GM18873 (cell line): ENCODE measurements around the gene ZBTB48.

Source experiments
- ATAC-seq: cut with Tn5 transposase; IDR thresholded peaks from one replicate; pipeline ENCODE4 v1.9.1; 2021; ENCODE audit warnings: mild to moderate bottlenecking, moderate library complexity, moderate number of reproducible peaks; ENCODE audit not compliant: unreplicated experiment, low FRiP score

The ZBTB48 gene

GRCh38 chr1:6572653-6573383 is 7.0 kb upstream of the ZBTB48 start:
- no peak for ATAC-seq

DNA sequence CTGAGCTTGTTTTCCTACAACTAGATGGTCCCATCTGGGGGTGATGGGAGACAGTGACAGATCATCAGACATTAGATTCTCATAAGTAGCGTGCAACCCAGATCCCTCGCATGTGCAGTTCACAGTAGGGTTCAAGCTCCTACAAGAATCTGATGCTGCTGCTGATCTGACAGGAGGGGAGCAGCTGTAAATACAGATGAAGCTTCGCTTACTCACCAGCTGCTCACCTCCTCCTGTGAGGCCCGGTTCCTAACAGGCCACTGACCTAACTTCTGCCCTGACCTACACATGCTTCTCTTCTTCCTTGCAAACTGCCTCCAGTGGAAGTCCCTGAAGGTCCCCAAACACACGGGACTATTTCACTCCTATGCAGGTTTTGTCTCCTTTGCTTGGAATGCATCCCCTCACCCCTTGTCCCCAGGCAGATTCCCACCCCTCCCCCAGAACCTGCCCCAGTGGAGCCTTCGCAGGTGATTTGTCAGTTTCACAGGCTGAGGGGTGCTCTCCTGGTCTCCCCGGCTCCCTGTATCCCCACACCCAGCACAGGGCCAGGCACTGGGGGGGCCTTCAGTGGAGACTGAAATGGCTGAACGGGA is 5.7 kb upstream of the ZBTB48 start:
- ATAC-seq = no peak

DNA sequence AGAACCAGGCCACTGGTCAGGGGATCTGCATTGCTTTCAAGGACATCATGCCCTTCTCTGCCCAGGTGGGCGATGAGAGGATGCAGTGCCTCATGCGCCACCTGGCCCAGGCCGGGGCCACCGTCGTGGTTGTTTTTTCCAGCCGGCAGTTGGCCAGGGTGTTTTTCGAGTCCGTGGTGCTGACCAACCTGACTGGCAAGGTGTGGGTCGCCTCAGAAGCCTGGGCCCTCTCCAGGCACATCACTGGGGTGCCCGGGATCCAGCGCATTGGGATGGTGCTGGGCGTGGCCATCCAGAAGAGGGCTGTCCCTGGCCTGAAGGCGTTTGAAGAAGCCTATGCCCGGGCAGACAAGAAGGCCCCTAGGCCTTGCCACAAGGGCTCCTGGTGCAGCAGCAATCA is 5.0 kb upstream of the ZBTB48 start:
- ATAC-seq = no peak

DNA sequence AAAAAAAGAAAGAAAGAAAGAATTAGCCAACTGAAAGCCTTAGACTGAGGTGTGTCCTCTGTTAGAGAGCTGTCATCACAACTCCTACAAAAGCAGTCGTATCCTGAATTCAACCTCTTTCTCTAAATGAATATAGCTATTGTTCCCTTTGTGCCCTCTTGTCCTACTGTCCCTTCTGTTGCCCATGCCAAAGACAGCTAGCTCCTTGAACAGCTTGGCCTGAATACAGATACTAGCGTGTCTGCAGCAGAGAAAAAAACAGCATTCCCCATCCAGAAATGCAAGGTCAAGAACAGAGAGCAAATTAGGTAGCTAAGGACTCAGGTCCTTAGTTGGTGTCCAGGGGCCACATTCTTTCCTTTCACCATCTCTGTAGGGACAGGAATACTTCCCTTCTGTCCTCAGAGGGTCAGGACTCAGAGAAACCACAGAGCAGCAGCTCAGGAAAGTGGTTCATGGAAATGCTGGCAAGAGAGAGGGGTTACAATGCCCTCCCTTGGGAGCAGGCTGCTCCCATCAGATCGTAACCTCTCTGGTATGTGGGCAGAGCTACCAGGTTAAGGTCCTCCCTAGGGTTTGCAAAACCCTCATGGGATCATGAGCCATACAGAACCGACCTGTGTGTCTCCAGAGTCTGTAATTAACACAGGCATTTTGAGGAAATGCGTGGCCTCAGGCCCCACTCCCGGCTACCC is 1.8 kb upstream of the ZBTB48 start:
- no peak for ATAC-seq

DNA sequence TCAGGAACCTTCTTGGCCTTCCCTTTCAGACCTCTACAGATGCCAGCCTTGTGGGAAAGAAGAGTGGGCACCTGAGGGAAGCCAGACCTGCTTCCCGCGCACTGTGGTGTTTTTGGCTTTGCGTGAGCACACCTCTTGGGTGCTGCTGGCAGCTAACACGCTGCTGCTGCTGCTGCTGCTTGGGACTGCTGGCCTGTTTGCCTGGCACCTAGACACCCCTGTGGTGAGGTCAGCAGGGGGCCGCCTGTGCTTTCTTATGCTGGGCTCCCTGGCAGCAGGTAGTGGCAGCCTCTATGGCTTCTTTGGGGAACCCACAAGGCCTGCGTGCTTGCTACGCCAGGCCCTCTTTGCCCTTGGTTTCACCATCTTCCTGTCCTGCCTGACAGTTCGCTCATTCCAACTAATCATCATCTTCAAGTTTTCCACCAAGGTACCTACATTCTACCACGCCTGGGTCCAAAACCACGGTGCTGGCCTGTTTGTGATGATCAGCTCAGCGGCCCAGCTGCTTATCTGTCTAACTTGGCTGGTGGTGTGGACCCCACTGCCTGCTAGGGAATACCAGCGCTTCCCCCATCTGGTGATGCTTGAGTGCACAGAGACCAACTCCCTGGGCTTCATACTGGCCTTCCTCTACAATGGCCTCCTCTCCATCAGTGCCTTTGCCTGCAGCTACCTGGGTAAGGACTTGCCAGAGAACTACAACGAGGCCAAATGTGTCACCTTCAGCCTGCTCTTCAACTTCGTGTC is 995 bp upstream of the ZBTB48 start:
- no peak for ATAC-seq

DNA sequence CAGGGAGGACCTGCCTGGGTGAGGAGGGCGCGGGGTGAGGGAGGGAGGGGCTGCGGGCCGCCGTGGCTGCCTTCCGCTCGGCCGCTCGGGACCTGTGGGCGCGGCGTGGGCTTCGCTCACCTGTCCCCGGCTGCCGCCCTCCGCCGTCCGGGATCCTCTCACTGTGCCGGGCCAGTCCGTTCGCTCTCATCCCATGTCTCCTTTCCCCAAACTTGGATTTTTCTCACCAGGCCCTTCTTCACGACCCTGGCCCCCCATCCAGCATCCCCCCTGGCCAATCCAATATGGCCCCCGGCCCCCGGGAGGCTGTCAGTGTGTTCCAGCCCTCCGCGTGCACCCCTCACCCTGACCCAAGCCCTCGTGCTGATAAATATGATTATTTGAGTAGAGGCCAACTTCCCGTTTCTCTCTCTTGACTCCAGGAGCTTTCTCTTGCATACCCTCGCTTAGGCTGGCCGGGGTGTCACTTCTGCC is 362 bp downstream of the ZBTB48 start:
- ATAC-seq = no peak

GRCh38 chr1:6580593-6581409 is 1.0 kb downstream of the ZBTB48 start:
- no peak for ATAC-seq

DNA sequence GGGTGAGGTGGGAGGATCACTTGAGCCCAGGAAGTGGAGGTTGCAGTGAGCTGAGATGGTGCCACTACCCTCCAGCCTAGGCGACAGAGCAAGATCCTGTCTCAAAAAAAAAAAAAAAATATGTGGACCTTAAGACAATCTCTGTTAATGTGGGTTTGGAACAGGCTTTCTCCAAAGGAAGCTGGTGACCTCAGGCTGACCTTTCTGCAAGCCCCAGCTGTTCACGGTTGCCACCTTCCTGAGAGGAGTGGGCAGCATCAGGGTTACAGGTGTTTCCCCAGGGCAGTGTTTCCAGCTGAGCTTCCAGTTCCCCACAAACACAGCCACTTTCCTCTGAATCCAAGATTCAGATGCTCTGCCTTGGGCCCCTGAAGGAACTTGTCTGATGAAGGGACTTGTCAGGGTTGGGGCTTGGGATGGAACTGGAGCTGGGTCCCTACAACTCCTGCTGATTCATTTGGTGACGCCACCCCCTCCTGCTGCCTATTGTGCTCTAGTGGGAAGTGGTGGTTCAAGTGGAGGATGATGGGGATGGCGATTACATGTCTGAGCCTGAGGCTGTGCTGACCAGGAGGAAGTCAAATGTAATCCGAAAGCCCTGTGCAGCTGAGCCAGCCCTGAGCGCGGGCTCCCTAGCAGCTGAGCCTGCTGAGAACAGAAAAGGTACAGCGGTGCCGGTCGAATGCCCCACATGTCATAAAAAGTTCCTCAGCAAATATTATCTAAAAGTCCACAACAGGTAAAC is 1.9 kb downstream of the ZBTB48 start:
- ATAC-seq = no peak

- ATAC-seq = no peak
Observed at GRCh38 chr1:6582370-6582769, 2.6 kb downstream of the ZBTB48 start.

DNA sequence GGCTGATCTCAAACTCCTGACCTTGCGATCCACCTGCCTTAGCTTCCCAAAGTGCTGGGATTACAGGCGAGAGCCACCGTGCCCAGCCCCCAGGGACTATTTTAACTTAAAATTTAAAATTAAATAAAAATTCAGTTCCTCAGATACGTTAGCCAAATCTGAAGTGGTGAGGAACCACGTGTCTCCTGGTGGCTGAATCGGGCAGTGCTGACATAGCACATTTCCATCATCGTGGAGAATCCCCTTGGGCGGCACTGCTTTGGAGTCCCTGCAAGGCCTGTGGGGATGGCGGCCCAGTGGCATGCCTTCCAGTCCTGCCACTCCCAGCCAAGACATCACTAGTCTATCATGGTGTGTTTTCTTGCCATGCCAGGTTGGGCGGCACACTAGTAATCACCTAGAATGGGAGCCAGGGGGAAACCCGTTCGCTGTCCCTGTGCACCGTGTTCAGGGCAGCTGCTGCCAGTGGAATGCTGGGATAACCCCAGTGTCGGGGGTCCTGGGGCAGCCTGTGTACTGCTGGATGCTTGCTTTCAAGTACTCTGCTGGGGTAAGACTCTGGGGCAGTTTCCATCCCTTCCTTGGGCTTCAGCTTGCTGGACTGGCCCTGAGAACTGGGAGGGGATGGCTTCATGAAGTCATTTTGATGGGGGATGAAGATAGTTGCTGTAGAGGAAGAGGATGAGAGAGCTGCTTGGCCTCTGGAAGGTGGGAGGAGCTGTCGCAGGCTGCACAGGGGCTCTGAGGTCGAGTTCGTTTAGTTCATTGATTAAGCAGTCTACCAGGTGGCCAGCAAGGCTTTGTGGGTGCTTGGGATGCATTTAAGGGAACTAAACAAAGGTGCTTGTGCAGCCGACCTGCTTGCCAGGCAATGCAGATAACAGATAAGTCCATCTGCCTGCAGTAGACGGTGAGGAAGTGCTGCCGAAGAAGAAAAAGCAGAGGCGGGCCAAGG is 4.6 kb downstream of the ZBTB48 start:
- no peak for ATAC-seq

- ATAC-seq = no peak
Observed at GRCh38 chr1:6585081-6585722, 5.4 kb downstream of the ZBTB48 start.

GRCh38 chr1:6585841-6586240 is 6.0 kb downstream of the ZBTB48 start:
- no peak for ATAC-seq

- no peak for ATAC-seq
Observed at GRCh38 chr1:6586404-6586816, 6.6 kb downstream of the ZBTB48 start.

DNA sequence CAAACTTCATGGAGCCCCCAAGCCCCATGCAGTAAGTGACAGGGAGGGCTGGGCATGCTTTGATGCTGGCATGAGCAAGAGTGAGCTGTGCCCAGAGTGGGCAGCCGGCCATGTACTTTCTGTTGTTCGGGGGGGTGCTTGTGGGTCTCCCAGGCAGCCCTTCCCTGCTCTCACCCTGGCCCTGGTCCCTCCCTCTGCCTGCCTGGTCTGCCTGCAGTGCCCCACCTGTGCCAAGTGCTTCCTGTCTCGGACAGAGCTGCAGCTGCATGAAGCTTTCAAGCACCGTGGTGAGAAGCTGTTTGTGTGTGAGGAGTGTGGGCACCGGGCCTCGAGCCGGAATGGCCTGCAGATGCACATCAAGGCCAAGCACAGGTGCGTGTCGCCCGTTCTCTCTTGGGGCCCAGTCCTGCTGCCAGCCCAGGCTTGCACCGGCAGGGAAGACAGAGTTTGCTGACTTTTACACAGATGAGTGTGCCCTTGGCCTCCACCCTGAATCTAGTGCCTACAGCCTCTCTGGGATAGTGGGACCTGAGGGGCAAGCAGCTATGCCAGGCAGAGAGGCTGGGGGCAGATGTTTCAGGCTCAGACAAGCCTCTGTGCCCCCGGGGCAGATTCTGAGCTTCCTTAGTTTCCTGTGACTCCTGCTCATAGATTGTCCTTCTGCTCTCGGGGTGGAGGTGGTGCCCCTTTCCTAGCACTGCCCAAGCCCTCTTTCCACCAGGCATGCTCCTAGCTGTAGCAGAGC is 7.6 kb downstream of the ZBTB48 start:
- no peak for ATAC-seq

DNA sequence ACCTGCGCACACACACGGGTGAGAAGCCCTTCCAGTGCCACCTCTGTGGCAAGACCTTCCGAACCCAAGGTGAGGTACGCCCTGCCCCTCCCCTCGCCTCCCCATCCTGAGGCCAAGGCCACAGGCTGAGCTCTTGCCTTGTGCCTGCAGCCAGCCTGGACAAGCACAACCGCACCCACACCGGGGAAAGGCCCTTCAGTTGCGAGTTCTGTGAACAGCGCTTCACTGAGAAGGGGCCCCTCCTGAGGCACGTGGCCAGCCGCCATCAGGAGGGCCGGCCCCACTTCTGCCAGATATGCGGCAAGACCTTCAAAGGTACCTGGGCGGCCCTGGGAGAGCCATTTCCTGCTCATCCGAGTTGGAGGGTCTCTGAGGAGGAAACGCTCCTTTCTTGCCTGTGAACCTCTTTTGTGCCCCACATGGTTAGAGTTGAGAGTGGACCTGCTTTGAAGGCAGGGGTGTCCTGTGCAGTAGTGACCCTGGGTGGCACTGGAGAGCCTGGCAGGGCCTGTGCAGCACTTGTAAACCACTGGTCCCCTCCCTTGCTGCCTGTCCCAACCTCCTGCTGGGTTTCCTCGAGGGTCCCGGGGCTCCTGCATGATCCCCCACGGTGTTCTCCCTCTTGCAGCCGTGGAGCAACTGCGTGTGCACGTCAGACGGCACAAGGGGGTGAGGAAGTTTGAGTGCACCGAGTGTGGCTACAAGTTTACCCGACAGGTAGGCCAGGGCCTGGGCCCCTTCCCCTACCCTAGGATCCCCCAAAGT is 8.5 kb downstream of the ZBTB48 start:
- ATAC-seq = no peak

DNA sequence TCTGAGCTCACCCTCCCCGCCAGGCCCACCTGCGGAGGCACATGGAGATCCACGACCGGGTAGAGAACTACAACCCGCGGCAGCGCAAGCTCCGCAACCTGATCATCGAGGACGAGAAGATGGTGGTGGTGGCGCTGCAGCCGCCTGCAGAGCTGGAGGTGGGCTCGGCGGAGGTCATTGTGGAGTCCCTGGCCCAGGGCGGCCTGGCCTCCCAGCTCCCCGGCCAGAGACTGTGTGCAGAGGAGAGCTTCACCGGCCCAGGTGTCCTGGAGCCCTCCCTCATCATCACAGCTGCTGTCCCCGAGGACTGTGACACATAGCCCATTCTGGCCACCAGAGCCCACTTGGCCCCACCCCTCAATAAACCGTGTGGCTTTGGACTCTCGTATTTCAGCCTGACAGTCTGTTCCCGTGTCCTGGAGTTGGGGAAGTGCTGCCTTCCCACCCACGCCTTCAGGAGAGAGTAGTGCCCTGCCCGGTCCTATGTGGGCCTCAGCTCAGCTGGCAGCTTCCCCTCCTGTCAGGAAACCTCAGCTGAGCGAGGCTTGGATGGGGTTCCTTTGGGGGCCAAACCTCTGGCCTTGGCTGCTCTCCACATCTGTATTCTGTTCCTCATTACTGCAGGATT is 9.2 kb downstream of the ZBTB48 start:
- no peak for ATAC-seq
